HepG2 (cell line): Measurements from ENCODE around the gene ARHGAP15. TPM values are rescaled to one million over a fixed set of nuclear protein-coding genes. Genes with fewer than 3 reads are reported as not detected.

Experiments used
- ATAC-seq: fragments of 200-7000 bp; cut with Tn5 transposase; 3 replicates; pipeline ENCODE4 v1.9.1; 2020; ENCODE audit warnings: mild to moderate bottlenecking, moderate library complexity
- BruUV-seq: library from RNA; stranded (reverse); fragments of 400-500 nt; replicated peaks from 2 replicates; lab custom pipeline; 2021; lab: Mats Ljungman, UMichigan
- CTCF ChIA-PET: fragments of 300-600 bp; formaldehyde crosslinking; extraction: SDS; loops from one replicate; lab custom pipeline; 2021; ENCODE audit warnings: low total read pairs, inconsistent platforms, low intra/inter-chr PET ratio; lab: Yijun Ruan, JAX
- POLR2A ChIA-PET: fragments of 350-600 bp; sonication (Branson Sonifier 250); formaldehyde crosslinking; loops from one replicate; lab custom pipeline; 2020; ENCODE audit warnings: antibody characterized with exemption, inconsistent platforms; lab: Yijun Ruan, JAX
- DNase-seq: peaks from one replicate; pipeline ENCODE4 v3.0.0-alpha.2; 2015; ENCODE audit warnings: low spot score
- FAIRE-seq: peaks from 3 replicates; lab custom pipeline; 2011; peaks lifted over from hg19 to GRCh38; lab: Jason Lieb, UNC
- H2AFZ ChIP-seq: one replicate; pipeline ENCODE4 v1.6.1; 2011; ENCODE audit warnings: low read length, inconsistent platforms
- H3K27ac ChIP-seq: fragments of 300-600 bp; 3 replicates; pipeline ENCODE4 v1.8.0; 2011; ENCODE audit warnings: mixed run types, mild to moderate bottlenecking, mixed read lengths, low read length, inconsistent platforms; ENCODE audit not compliant: insufficient read depth; ENCODE audit errors: extremely low read length
- H3K27me3 ChIP-seq, 2 experiments: fragments of 200-600 bp in 1 of 2; 2 replicates in 1 of 2; 3 replicates in 1 of 2; pipeline versions ENCODE4 v1.6.0 to v1.8.0; 2011; ENCODE audit warnings: low read length in 2 of 2, mild to moderate bottlenecking in 2 of 2, moderate library complexity in 2 of 2, inconsistent platforms in 1 of 2; ENCODE audit not compliant: insufficient read depth in 2 of 2, control insufficient read depth in 1 of 2
- H3K36me3 ChIP-seq, 2 experiments: fragments of 200-600 bp in 1 of 2; replicated peaks in 1 of 2; 2 replicates in 1 of 2; 3 replicates in 1 of 2; pipeline versions ENCODE4 v1.5.1 to v1.8.0; 2011; ENCODE audit warnings: low read length in 2 of 2, inconsistent platforms in 1 of 2; ENCODE audit not compliant: insufficient read depth in 2 of 2, control insufficient read depth in 1 of 2
- H3K4me1 ChIP-seq: 2 replicates; pipeline ENCODE4 v1.5.1; 2012; ENCODE audit warnings: low read length, inconsistent platforms; ENCODE audit not compliant: insufficient read depth
- H3K4me2 ChIP-seq: 2 replicates; pipeline ENCODE4 v1.6.0; 2011; ENCODE audit warnings: low read depth, low read length, inconsistent platforms
- H3K4me3 ChIP-seq, 3 experiments: fragments of 200-600 bp in 1 of 3; sonication (generic), shearing (Covaris generic) in 1 of 3; replicated peaks in 1 of 3; 2 replicates each; pipeline ENCODE4 v1.5.1; 2011 to 2016; ENCODE audit warnings: low read length in 3 of 3, inconsistent platforms in 2 of 3, low read depth in 2 of 3, mild to moderate bottlenecking in 2 of 3, control low read depth in 1 of 3, mixed read lengths in 1 of 3; ENCODE audit not compliant: insufficient read depth in 1 of 3
- H3K79me2 ChIP-seq: one replicate; pipeline ENCODE4 v1.6.1; 2011; ENCODE audit warnings: low read length, inconsistent platforms; ENCODE audit not compliant: insufficient read depth
- H3K9ac ChIP-seq: 2 replicates; pipeline ENCODE4 v1.6.0; 2011; ENCODE audit warnings: mild to moderate bottlenecking, low read depth, low read length, inconsistent platforms; ENCODE audit not compliant: insufficient read depth
- H3K9me3 ChIP-seq: 2 replicates; pipeline ENCODE4 v1.5.1; 2012; ENCODE audit warnings: mild to moderate bottlenecking, low read length
- H4K20me1 ChIP-seq: 2 replicates; pipeline ENCODE4 v1.6.0; 2011; ENCODE audit warnings: inconsistent platforms, mild to moderate bottlenecking, low read length, moderate library complexity; ENCODE audit not compliant: insufficient read depth
- ATRX ChIP-seq: sonication (generic); formaldehyde crosslinking; IDR thresholded peaks from 2 replicates; pipeline ENCODE4 v1.4.0; 2020; ENCODE audit warnings: missing genetic modification reagents, borderline replicate concordance
- FOXP4 ChIP-seq: sonication (generic); formaldehyde crosslinking; IDR thresholded peaks from 2 replicates; pipeline ENCODE4 v1.4.0; 2020; ENCODE audit warnings: missing genetic modification reagents
- GLMP ChIP-seq: sonication (generic); formaldehyde crosslinking; IDR thresholded peaks from 2 replicates; pipeline ENCODE4 v1.9.0; 2021; ENCODE audit warnings: missing genetic modification reagents, mild to moderate bottlenecking, borderline replicate concordance
- GTF3A ChIP-seq: sonication (generic); formaldehyde crosslinking; conservative IDR thresholded peaks from 2 replicates; pipeline ENCODE4 v1.4.0; 2020; ENCODE audit warnings: mild to moderate bottlenecking, missing genetic modification reagents
- HDAC1 ChIP-seq: sonication (generic); formaldehyde crosslinking; IDR thresholded peaks from 2 replicates; pipeline ENCODE4 v1.5.1; 2020; ENCODE audit warnings: mild to moderate bottlenecking, missing genetic modification reagents
- IRX3 ChIP-seq: sonication (generic); formaldehyde crosslinking; IDR thresholded peaks from 2 replicates; pipeline ENCODE4 v1.8.1; 2023; ENCODE audit warnings: mild to moderate bottlenecking, low read depth, missing genetic modification reagents, borderline replicate concordance
- ISL2 ChIP-seq: sonication (generic); formaldehyde crosslinking; IDR thresholded peaks from 2 replicates; pipeline ENCODE4 v1.5.0; 2020; ENCODE audit warnings: missing genetic modification reagents
- KDM4B ChIP-seq: sonication (generic); formaldehyde crosslinking; IDR thresholded peaks from 2 replicates; pipeline ENCODE4 v1.4.0; 2020; ENCODE audit warnings: missing genetic modification reagents
- NR1H2 ChIP-seq: sonication (generic); formaldehyde crosslinking; IDR thresholded peaks from 2 replicates; pipeline ENCODE4 v1.8.1; 2022; ENCODE audit warnings: low read depth, missing genetic modification reagents, borderline replicate concordance
- RBFOX2 ChIP-seq: fragments of 200-400 bp; formaldehyde crosslinking; IDR thresholded peaks from 2 replicates; pipeline ENCODE4 v1.6.1; 2017; ENCODE audit warnings: low read depth, mild to moderate bottlenecking, low read length
- TBL1XR1 ChIP-seq: fragments of 150-350 bp; IDR thresholded peaks from 2 replicates; pipeline ENCODE4 v1.6.1; 2014; ENCODE audit warnings: borderline replicate concordance, low read length; ENCODE audit not compliant: partially characterized antibody
- ZNF264 ChIP-seq: sonication (generic); formaldehyde crosslinking; IDR thresholded peaks from 2 replicates; pipeline ENCODE4 v1.4.0; 2020; ENCODE audit warnings: missing genetic modification reagents
- ZNF282 ChIP-seq: fragments of 450-650 bp; IDR thresholded peaks from 2 replicates; pipeline ENCODE4 v1.6.1; 2018; ENCODE audit not compliant: partially characterized antibody
- ZNF407 ChIP-seq: sonication (generic); formaldehyde crosslinking; IDR thresholded peaks from one replicate; pipeline ENCODE4 v1.5.1; 2020; ENCODE audit warnings: mild to moderate bottlenecking, missing genetic modification reagents; ENCODE audit errors: not compliant biosample characterization
- ZNF839 ChIP-seq: sonication (generic); formaldehyde crosslinking; IDR thresholded peaks from 2 replicates; pipeline ENCODE4 v1.4.0; 2020; ENCODE audit warnings: missing genetic modification reagents, mild to moderate bottlenecking, borderline replicate concordance
- WGBS: methylation state at CpG from one replicate; pipeline ENCODE4 v1.1.6; 2017; ENCODE audit warnings: low lambda C conversion rate; 5-methylcytosine and 5-hydroxymethylcytosine counted together
- in situ Hi-C: cut with HindIII; loops from 2 replicates; pipeline ENCODE4 v1.10.0; 2017; ENCODE audit warnings: low pct_unique_long_range_greater_than_20kb; ENCODE audit not compliant: extremely low pct_ligation_motif_present
- intact Hi-C: fragments of 100-400 bp; cut with micrococcal nuclease; formaldehyde crosslinking; loops from one replicate; pipeline ENCODE4 v1.10.0; 2022; ENCODE audit not compliant: unreplicated experiment
- polyA plus RNA-seq, 8 experiments: library from polyadenylated mRNA; depleted of rRNA in 3 of 8; stranded (reverse) in 7 of 8; unstranded in 1 of 8; fragments of >200 nt; fragmentation: Illumina TruSeq in 4 of 8; extraction: Trizol in 4 of 8; gene quantifications; 2 replicates each; pipeline versions ENCODE4 v1.2.1 to v1.2.3, GENCODE V29; 2011 to 2016; ENCODE audit warnings: low read depth in 4 of 8, missing spikeins in 1 of 8, mixed read lengths in 1 of 8; ENCODE audit not compliant: insufficient read depth in 1 of 8
- total RNA-seq, 5 experiments: library from RNA; depleted of rRNA; stranded (reverse); fragments of >200 nt; fragmentation: Illumina TruSeq; extraction: Trizol; gene quantifications; 2 replicates each; pipeline ENCODE4 v1.2.3, GENCODE V29; 2016; ENCODE audit warnings: low read depth in 1 of 5

Gene ARHGAP15
- total and polyA plus RNA-seq, 2 of the 13 experiments (the other 11 are each of a cell fraction or from before 2014, with no cell fraction given) = 0.04 TPM; not detected in 1

- no peak overlapping the region for H2AFZ ChIP-seq
- H3K4me2 ChIP-seq = no peak overlapping the region
- TF ChIP-seq GTF3A (CRISPR knock-in tag) (no peak), ZNF407 (CRISPR knock-in tag) (no peak), ZNF839 (CRISPR knock-in tag) (no peak), ZNF264 (CRISPR knock-in tag) (no peak), ATRX (CRISPR knock-in tag) (no peak), ISL2 (CRISPR knock-in tag) (no peak), ZNF282 (no peak), FOXP4 (no peak), KDM4B (CRISPR knock-in tag) (no peak), GLMP (CRISPR knock-in tag) (no peak), HDAC1 (CRISPR knock-in tag) (no peak), IRX3 (CRISPR knock-in tag) (no peak), NR1H2 (no peak), RBFOX2 (no peak), TBL1XR1 (no peak)
- no peaks in the 10 kb centered on the region for H3K4me1 ChIP-seq
- no peak for DNase-seq
- no peaks in the 10 kb centered on the region for H3K79me2 ChIP-seq
- ATAC-seq = no peak
- H4K20me1 ChIP-seq = no peaks in the 10 kb centered on the region
- no peaks in the 10 kb centered on the region for H3K27me3 ChIP-seq
- ChIA-PET POLR2A (no interaction called here), CTCF (no interaction called here)
- in situ Hi-C loops (no loop called here), intact Hi-C loops (no loop called here)
- 3% methylated on average over 2 of the region's 2 CpGs for WGBS
- BruUV-seq = no TSS peak
- H3K9me3 ChIP-seq = no peaks in the 10 kb centered on the region
- no peak overlapping the region for H3K27ac ChIP-seq
- no peak overlapping the region for H3K9ac ChIP-seq
- no peaks in the 10 kb centered on the region for H3K36me3 ChIP-seq
- no peak overlapping the region for H3K4me3 ChIP-seq
- FAIRE-seq = no peak
Measured at GRCh38 chr2:143401861-143402260, 272.6 kb downstream of the ARHGAP15 start.
